ENCODE results near the gene TUNAR. TPM values are rescaled to one million over a fixed set of nuclear protein-coding genes. Genes with fewer than 3 reads are reported as not detected.

The TUNAR gene
- not detected in 2 replicates for total RNA-seq

DNA sequence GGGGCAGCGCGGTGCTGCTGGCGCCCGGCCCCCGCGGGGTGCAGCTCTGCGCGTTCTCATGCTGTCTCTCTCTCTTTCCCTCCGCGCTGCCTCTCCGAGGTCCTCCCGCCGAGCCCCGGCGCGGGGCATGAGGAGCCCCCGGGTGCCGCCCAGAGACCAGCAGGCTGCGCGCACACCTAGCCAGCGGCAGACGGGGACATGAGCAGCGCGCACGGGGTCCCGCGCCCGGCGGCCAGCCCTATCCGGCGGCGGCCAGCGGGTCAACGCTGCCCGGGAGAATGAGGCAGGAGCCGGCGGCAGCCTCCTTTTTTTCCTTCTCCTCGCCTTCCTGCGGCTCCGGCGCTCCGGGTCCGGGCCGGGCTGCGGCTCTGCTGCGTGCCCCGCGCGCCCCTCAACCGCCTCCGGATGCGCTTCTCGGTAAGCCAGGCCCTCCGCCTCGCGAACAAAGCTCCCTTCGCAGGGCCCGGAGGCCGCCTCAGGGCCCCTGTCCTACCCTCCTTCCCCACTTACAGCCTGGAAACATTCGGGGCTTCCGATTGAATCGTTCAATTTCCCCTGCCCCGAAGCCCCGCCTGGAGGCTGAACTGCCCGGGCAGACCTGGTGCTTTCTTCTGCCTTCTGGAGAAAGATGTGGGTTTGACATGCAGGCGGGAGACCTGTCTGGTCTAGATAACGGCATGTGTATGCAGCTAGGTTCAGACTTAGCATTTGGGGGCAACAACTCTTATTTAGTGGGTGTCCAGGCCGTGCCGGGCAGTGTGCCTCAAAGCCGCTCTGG lies at the start of gene TUNAR:
Gene TUNAR (plus strand): TSS at position 72 of the 778 bp plus-strand sequence.

Other genes starting within 250 kb of the TUNAR start
- not detected in 2 replicates for gene TCL1B, start 190.4 kb upstream of the TUNAR start, total RNA-seq
- gene TCL1A, start 162.7 kb upstream of the TUNAR start, total RNA-seq = not detected in 2 replicates
- 8.2 and 14.4 TPM in 2 replicates for gene C14orf132, start 162.5 kb downstream of the TUNAR start, total RNA-seq

Data from aortic smooth muscle cell (primary cell).